HG02870 (cell line): ENCODE measurements around the gene LEF1.

Experiments used
- ATAC-seq: cut with Tn5 transposase; IDR thresholded peaks from one replicate; pipeline ENCODE4 v1.9.1; 2021; ENCODE audit warnings: mild to moderate bottlenecking, moderate library complexity; ENCODE audit not compliant: unreplicated experiment

The LEF1 gene

DNA sequence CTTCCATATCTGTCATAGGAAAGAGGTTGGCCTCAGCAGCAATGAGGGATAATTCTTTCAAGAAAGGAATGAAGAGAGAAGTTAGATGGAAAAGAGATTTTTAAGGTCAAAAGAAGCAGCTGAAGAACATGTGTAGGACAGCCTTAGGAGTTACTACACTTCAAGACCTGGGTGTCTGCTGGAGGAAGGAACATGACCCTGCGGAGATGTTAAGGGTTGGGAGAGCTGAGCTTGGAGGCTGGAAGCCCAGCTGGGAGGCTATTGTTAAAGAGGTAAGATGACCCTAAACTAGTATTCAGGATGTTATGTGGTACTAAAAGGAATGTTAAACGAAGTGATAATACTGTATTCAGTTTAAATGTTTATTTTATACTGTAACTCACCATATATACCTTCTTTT is 164.1 kb downstream of the LEF1 start:
- no peak for ATAC-seq

DNA sequence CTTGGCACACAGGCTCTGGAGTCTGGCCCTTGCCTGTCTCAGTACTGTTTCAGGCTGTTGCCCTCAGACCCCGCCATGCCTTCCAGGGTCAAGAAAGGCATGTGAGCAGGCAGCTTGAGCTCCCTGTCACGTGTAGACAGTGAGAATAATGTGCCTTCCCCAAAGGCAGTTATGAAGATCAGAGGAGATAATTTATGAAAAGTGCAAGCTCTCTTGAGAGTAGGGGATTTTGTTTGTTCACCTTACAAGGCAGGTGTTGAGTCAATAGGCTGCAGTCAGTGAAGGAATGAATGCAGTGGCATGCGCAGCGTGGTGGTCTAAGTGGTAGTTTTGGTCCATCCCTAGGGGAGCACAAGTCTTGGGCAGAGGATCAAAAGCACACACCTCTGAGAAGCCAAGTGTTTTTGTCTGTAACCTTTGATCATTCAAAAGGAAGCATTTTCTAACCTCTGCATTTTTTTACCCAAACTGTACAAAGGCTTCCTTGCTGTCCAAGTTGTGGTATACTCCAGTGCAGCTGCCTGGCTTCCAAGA is 164.7 kb downstream of the LEF1 start:
- ATAC-seq, result no peak

DNA sequence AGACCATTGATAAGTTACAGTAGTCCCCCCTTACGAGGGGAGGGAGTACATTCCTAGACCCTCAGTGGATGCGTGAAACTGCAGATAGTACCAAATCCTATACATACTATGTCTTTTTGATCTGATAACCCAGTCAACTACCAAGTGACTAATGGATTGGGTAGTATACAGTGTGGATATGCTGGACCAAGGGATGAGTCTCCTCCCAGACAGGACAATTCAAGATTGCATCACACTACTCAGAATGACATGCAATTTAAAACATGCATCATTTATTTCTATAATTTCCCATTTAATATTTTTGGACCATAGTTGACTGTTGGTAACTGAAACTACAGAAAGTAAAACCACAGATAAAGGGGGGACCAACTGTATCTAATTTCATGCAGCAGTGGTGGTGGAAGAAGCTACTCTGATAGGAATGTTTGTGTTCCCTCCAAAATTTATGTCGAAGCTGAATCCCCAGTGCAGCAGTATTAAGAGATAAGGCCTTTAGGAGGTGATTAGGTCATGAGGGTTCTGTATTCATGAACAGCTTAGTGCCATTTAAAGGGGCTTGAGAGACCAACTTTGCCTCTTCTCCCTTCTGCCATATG is 167.1 kb downstream of the LEF1 start:
- no peak for ATAC-seq

DNA sequence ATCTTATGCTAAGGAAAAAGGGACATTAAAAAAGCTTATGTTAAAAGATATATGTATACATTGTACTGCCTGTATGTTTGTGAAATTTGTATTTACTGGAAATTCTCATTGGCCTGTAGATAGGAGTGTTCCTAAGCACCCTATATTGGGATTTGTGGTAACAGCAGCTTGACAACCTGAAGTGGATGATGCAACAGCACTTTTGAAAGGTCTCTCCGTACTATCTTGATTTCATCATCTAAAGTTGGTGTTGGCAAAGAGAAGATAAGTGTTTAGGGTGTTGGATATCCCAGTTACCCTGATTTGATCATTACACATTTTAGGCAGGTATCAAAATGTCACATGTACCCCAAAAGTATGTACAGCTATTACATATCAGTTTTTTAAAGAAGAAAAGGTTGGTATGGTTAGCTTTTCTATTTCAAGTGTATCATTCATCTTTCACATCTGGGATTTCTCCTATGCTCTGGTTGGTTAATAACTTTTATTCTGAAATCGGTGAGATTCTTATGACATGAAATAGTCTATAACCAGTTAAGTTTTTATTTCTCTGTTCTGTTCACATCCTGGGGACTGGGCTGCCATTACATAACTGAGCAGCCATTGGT is 168.7 kb downstream of the LEF1 start:
- ATAC-seq, result no peak

DNA sequence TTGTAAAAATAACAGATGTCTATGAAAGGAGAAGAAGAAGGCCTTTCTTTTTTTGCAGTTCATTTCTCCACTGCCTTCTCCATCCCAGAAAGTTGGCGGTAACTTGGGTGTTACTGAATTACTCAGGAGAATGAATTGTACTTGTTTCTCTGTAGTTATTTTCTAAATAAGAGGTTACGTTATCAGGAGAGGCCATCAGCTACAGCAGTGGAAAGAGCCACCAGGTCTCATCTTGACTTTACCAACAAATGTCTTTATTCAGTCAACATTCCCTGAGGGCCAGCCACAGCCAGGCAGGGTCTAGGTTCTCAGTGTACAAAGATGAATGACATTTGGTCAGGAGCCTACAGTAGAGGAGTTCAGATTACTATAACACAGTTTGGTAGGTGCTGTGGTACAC is 170.9 kb downstream of the LEF1 start:
- no peak for ATAC-seq
